ENCODE results near the gene STARD13.

Gene STARD13

DNA sequence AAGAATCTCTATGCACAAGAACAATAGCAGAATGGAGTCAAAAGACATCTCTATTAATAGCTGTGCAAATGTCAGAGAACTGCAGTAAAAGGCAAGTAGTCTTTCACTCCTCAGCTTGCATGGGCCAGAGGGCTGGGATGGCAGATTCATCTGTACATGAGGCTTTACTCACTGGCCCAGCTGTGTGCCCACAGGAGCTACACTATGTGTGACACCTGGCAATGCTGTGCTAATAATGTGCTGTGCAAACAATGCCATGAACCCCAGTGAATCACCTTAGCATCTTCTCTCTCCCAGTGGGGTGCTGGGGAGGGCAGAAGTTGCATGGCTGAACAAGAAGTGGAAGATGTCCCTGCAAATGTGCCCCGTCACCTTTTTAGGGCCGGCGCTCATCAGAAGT lies 196.2 kb downstream of the STARD13 start:
- H3K79me2 ChIP-seq (ENCODE audit: insufficient read depth, low read length) = no peaks in the 10 kb centered on the region

GRCh38 chr13:33087790-33088189 lies 197.8 kb downstream of the STARD13 start:
- H3F3A ChIP-seq (ENCODE audit: insufficient read depth) = no peaks in the 10 kb centered on the region
- no peaks in the 10 kb centered on the region for H3K9me3 ChIP-seq (ENCODE audit: insufficient read depth, low read length)
- no peaks in the 10 kb centered on the region for H3K9me2 ChIP-seq (replicated peaks; ENCODE audit: insufficient read depth, low read length)
- H3K9ac ChIP-seq (ENCODE audit: low read length) = no peak overlapping the region
- no peak overlapping the region for H2AFZ ChIP-seq (ENCODE audit: low read depth, low read length, severe bottlenecking)
- no peak for TF ChIP-seq EZH2phosphoT487 (conservative IDR thresholded peaks at IDR 0.05; ENCODE audit: low read length)
- TF ChIP-seq, protein P1, sequence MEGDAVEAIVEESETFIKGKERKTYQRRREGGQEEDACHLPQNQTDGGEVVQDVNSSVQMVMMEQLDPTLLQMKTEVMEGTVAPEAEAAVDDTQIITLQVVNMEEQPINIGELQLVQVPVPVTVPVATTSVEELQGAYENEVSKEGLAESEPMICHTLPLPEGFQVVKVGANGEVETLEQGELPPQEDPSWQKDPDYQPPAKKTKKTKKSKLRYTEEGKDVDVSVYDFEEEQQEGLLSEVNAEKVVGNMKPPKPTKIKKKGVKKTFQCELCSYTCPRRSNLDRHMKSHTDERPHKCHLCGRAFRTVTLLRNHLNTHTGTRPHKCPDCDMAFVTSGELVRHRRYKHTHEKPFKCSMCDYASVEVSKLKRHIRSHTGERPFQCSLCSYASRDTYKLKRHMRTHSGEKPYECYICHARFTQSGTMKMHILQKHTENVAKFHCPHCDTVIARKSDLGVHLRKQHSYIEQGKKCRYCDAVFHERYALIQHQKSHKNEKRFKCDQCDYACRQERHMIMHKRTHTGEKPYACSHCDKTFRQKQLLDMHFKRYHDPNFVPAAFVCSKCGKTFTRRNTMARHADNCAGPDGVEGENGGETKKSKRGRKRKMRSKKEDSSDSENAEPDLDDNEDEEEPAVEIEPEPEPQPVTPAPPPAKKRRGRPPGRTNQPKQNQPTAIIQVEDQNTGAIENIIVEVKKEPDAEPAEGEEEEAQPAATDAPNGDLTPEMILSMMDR (IDR thresholded peaks at IDR 0.05; ENCODE audit: insufficient read depth, low read length, poor library complexity, severe bottlenecking) = no peak
- H4K20me1 ChIP-seq (ENCODE audit: low read depth, low read length) = no peaks in the 10 kb centered on the region
- H3K27me3 ChIP-seq (ENCODE audit: low read length) = no peaks in the 10 kb centered on the region
- H3K36me3 ChIP-seq (ENCODE audit: low read length) = no peaks in the 10 kb centered on the region
- H3K27ac ChIP-seq (ENCODE audit: low read depth, low read length) = no peak overlapping the region
- no peaks in the 10 kb centered on the region for H3K79me2 ChIP-seq (ENCODE audit: insufficient read depth, low read length)
- no peak overlapping the region for H3K4me3 ChIP-seq (ENCODE audit: insufficient read depth, low read length, poor library complexity, severe bottlenecking)
- no peak overlapping the region for H3K4me2 ChIP-seq (ENCODE audit: low read depth, low read length, poor library complexity, severe bottlenecking)

More for the DNA sequence above, 196.2 kb downstream of the STARD13 start:
- Histone ChIP-seq H3K27ac (ENCODE audit: low read depth, low read length) (no peak overlapping the region), H3K36me3 (ENCODE audit: low read length) (no peaks in the 10 kb centered on the region), H2AFZ (ENCODE audit: low read depth, low read length, severe bottlenecking) (no peak overlapping the region), H3K9ac (ENCODE audit: low read length) (no peak overlapping the region), H3K9me3 (ENCODE audit: insufficient read depth, low read length) (no peaks in the 10 kb centered on the region), H3K27me3 (ENCODE audit: low read length) (no peaks in the 10 kb centered on the region), H3K4me2 (ENCODE audit: low read depth, low read length, poor library complexity, severe bottlenecking) (no peak overlapping the region), H3K9me2 (replicated peaks; ENCODE audit: insufficient read depth, low read length) (no peaks in the 10 kb centered on the region), H3F3A (ENCODE audit: insufficient read depth) (no peaks in the 10 kb centered on the region), H4K20me1 (ENCODE audit: low read depth, low read length) (no peaks in the 10 kb centered on the region), H3K4me3 (ENCODE audit: insufficient read depth, low read length, poor library complexity, severe bottlenecking) (no peak overlapping the region)
- TF ChIP-seq, protein P1 (IDR thresholded peaks at IDR 0.05; ENCODE audit: insufficient read depth, low read length, poor library complexity, severe bottlenecking) = no peak
- no peak for TF ChIP-seq EZH2phosphoT487 (conservative IDR thresholded peaks at IDR 0.05; ENCODE audit: low read length)

DNA sequence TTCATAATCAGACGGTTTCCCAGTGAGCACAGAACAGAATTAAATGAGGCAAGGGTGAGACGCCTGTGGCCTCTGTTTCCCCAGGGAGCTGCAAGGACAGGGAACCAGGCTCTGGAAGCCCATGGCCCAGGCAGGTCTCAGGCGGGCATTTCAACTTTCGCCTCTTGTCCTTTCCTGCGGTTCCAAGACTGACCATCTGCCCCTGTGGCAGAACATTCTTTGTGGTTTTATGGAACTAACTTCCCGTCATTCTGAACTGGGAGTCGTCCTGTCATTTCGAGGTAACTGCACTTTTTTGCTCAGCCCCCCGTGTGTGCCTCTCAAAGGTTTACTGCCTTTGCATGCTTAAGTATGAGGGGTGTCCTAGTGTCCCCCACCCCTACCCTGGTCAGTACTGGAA lies 198.5 kb downstream of the STARD13 start:
- no peak for TF ChIP-seq EZH2phosphoT487 (conservative IDR thresholded peaks at IDR 0.05; ENCODE audit: low read length)
- TF ChIP-seq, protein P1 (IDR thresholded peaks at IDR 0.05; ENCODE audit: insufficient read depth, low read length, poor library complexity, severe bottlenecking) = no peak
- Histone ChIP-seq H2AFZ (ENCODE audit: low read depth, low read length, severe bottlenecking) (no peak overlapping the region), H3K27ac (ENCODE audit: low read depth, low read length) (no peak overlapping the region), H3K4me2 (ENCODE audit: low read depth, low read length, poor library complexity, severe bottlenecking) (no peak overlapping the region), H3K4me3 (ENCODE audit: insufficient read depth, low read length, poor library complexity, severe bottlenecking) (no peak overlapping the region), H3K27me3 (ENCODE audit: low read length) (no peaks in the 10 kb centered on the region), H3K79me2 (ENCODE audit: insufficient read depth, low read length) (no peaks in the 10 kb centered on the region), H3K9ac (ENCODE audit: low read length) (no peak overlapping the region), H4K20me1 (ENCODE audit: low read depth, low read length) (no peaks in the 10 kb centered on the region), H3F3A (ENCODE audit: insufficient read depth) (no peaks in the 10 kb centered on the region), H3K9me3 (ENCODE audit: insufficient read depth, low read length) (no peaks in the 10 kb centered on the region), H3K36me3 (ENCODE audit: low read length) (no peaks in the 10 kb centered on the region), H3K9me2 (replicated peaks; ENCODE audit: insufficient read depth, low read length) (no peaks in the 10 kb centered on the region)
